ENCODE results near the gene RFX4.

The RFX4 gene

DNA sequence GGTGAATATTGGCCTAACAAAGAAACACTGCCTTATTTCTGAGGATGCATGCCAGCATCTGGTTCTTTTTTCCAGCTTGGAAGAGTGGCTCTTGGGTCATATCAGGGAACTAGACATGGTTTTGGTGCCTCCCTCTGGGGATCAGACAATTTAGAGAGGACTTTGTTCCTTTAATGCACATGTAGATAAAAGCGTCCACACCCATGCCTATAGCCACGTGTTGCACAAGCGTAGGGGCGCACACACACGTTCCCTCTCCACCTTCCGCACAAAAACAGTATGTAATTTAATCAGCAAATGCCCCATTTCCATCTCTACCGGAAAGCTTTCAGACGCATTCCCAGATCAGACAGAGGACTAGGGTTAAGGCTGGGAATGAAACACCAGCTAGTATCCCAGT, 130.0 kb downstream of the RFX4 start:
- no peak overlapping the region for H3K4me3 ChIP-seq (ENCODE audit: low read length in 2 of 2)

GRCh38 chr12:106714926-106715325, 132.1 kb downstream of the RFX4 start:
- Histone ChIP-seq H3K9ac (ENCODE audit: low read length in 2 of 2) (no peak overlapping the region), H3K9me3 (ENCODE audit: control insufficient read depth in 2 of 2, low read length in 2 of 2) (no peaks in the 10 kb centered on the region), H3K4me3 (ENCODE audit: low read length in 2 of 2) (no peak overlapping the region), H3K36me3 (ENCODE audit: control insufficient read depth in 2 of 2, insufficient read depth in 2 of 2, low read length in 2 of 2) (no peaks in the 10 kb centered on the region), H3K27ac (ENCODE audit: low read length) (no peak overlapping the region), H3K4me1 (ENCODE audit: control insufficient read depth, insufficient read depth, low read length) (no peaks in the 10 kb centered on the region), H3K27me3 (ENCODE audit: control insufficient read depth in 1 of 2, insufficient read depth in 2 of 2, low read length in 2 of 2) (no peaks in the 10 kb centered on the region)

More for the DNA sequence above, 130.0 kb downstream of the RFX4 start:
- H3K9ac ChIP-seq (ENCODE audit: low read length in 2 of 2), result no peak overlapping the region
- H3K4me1 ChIP-seq (ENCODE audit: control insufficient read depth, insufficient read depth, low read length), result no peaks in the 10 kb centered on the region
- no peaks in the 10 kb centered on the region for H3K36me3 ChIP-seq (ENCODE audit: control insufficient read depth in 2 of 2, insufficient read depth in 2 of 2, low read length in 2 of 2)
- H3K27me3 ChIP-seq (ENCODE audit: control insufficient read depth in 1 of 2, insufficient read depth in 2 of 2, low read length in 2 of 2), result no peaks in the 10 kb centered on the region
- H3K27ac ChIP-seq (ENCODE audit: low read length), result no peak overlapping the region
- H3K9me3 ChIP-seq (ENCODE audit: control insufficient read depth in 2 of 2, low read length in 2 of 2), result no peaks in the 10 kb centered on the region

GRCh38 chr12:106715582-106715981, 132.8 kb downstream of the RFX4 start:
- Histone ChIP-seq H3K4me3 (ENCODE audit: low read length in 2 of 2) (no peak overlapping the region), H3K9me3 (ENCODE audit: control insufficient read depth in 2 of 2, low read length in 2 of 2) (no peaks in the 10 kb centered on the region), H3K9ac (ENCODE audit: low read length in 2 of 2) (no peak overlapping the region), H3K36me3 (ENCODE audit: control insufficient read depth in 2 of 2, insufficient read depth in 2 of 2, low read length in 2 of 2) (no peaks in the 10 kb centered on the region), H3K27ac (ENCODE audit: low read length) (no peak overlapping the region), H3K4me1 (ENCODE audit: control insufficient read depth, insufficient read depth, low read length) (no peaks in the 10 kb centered on the region), H3K27me3 (ENCODE audit: control insufficient read depth in 1 of 2, insufficient read depth in 2 of 2, low read length in 2 of 2) (no peaks in the 10 kb centered on the region)

- Histone ChIP-seq H3K27ac (ENCODE audit: low read length) (no peak overlapping the region), H3K9me3 (ENCODE audit: control insufficient read depth in 2 of 2, low read length in 2 of 2) (no peaks in the 10 kb centered on the region), H3K4me1 (ENCODE audit: control insufficient read depth, insufficient read depth, low read length) (no peaks in the 10 kb centered on the region), H3K27me3 (ENCODE audit: control insufficient read depth in 1 of 2, insufficient read depth in 2 of 2, low read length in 2 of 2) (no peaks in the 10 kb centered on the region), H3K9ac (ENCODE audit: low read length in 2 of 2) (no peak overlapping the region), H3K36me3 (ENCODE audit: control insufficient read depth in 2 of 2, insufficient read depth in 2 of 2, low read length in 2 of 2) (no peaks in the 10 kb centered on the region), H3K4me3 (ENCODE audit: low read length in 2 of 2) (no peak overlapping the region)
Measured at GRCh38 chr12:106717673-106718072, 134.9 kb downstream of the RFX4 start.

GRCh38 chr12:106719879-106720278, 137.1 kb downstream of the RFX4 start:
- Histone ChIP-seq H3K27me3 (ENCODE audit: control insufficient read depth in 1 of 2, insufficient read depth in 2 of 2, low read length in 2 of 2) (no peaks in the 10 kb centered on the region), H3K27ac (ENCODE audit: low read length) (no peak overlapping the region), H3K4me3 (ENCODE audit: low read length in 2 of 2) (no peak overlapping the region), H3K4me1 (ENCODE audit: control insufficient read depth, insufficient read depth, low read length) (no peaks in the 10 kb centered on the region), H3K9me3 (ENCODE audit: control insufficient read depth in 2 of 2, low read length in 2 of 2) (no peaks in the 10 kb centered on the region), H3K9ac (ENCODE audit: low read length in 2 of 2) (no peak overlapping the region), H3K36me3 (ENCODE audit: control insufficient read depth in 2 of 2, insufficient read depth in 2 of 2, low read length in 2 of 2) (no peaks in the 10 kb centered on the region)

- no peaks in the 10 kb centered on the region for H3K4me1 ChIP-seq (ENCODE audit: control insufficient read depth, insufficient read depth, low read length)
- no peaks in the 10 kb centered on the region for H3K9me3 ChIP-seq (ENCODE audit: control insufficient read depth in 2 of 2, low read length in 2 of 2)
- no peaks in the 10 kb centered on the region for H3K27me3 ChIP-seq (ENCODE audit: control insufficient read depth in 1 of 2, insufficient read depth in 2 of 2, low read length in 2 of 2)
- no peak overlapping the region for H3K4me3 ChIP-seq (ENCODE audit: low read length in 2 of 2)
- H3K27ac ChIP-seq (ENCODE audit: low read length), result no peak overlapping the region
- H3K36me3 ChIP-seq (ENCODE audit: control insufficient read depth in 2 of 2, insufficient read depth in 2 of 2, low read length in 2 of 2), result no peaks in the 10 kb centered on the region
- no peak overlapping the region for H3K9ac ChIP-seq (ENCODE audit: low read length in 2 of 2)
Measured at GRCh38 chr12:106720696-106721095, 137.9 kb downstream of the RFX4 start.

GRCh38 chr12:106721915-106722314, 139.1 kb downstream of the RFX4 start:
- no peaks in the 10 kb centered on the region for H3K4me1 ChIP-seq (ENCODE audit: control insufficient read depth, insufficient read depth, low read length)
- H3K36me3 ChIP-seq (ENCODE audit: control insufficient read depth in 2 of 2, insufficient read depth in 2 of 2, low read length in 2 of 2), result no peaks in the 10 kb centered on the region
- H3K9ac ChIP-seq (ENCODE audit: low read length in 2 of 2), result no peak overlapping the region
- no peaks in the 10 kb centered on the region for H3K9me3 ChIP-seq (ENCODE audit: control insufficient read depth in 2 of 2, low read length in 2 of 2)
- H3K4me3 ChIP-seq (ENCODE audit: low read length in 2 of 2), result no peak overlapping the region
- no peaks in the 10 kb centered on the region for H3K27me3 ChIP-seq (ENCODE audit: control insufficient read depth in 1 of 2, insufficient read depth in 2 of 2, low read length in 2 of 2)
- H3K27ac ChIP-seq (ENCODE audit: low read length), result no peak overlapping the region

DNA sequence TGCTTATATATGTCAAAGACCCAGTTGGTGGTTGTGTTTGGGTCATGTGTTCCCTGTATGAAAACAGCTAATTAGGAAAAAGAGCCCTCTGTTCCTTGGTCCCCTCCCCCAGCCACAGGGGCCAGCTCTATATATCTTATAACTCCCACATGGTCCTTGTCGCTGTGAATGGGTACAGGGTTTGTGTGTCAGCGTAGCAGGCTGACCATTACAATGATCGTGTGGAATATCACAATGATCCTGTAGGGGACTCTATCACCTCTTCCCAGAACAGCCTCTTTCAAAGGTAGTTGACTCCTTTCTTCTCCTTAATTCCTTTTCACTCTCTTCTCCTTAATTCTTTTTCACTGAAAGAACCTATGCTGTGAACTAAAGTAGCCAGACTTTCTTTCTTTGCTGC, 140.0 kb downstream of the RFX4 start:
- Histone ChIP-seq H3K9ac (ENCODE audit: low read length in 2 of 2) (no peak overlapping the region), H3K27ac (ENCODE audit: low read length) (no peak overlapping the region), H3K4me1 (ENCODE audit: control insufficient read depth, insufficient read depth, low read length) (no peaks in the 10 kb centered on the region), H3K9me3 (ENCODE audit: control insufficient read depth in 2 of 2, low read length in 2 of 2) (no peaks in the 10 kb centered on the region), H3K36me3 (ENCODE audit: control insufficient read depth in 2 of 2, insufficient read depth in 2 of 2, low read length in 2 of 2) (no peaks in the 10 kb centered on the region), H3K27me3 (ENCODE audit: control insufficient read depth in 1 of 2, insufficient read depth in 2 of 2, low read length in 2 of 2) (no peaks in the 10 kb centered on the region), H3K4me3 (ENCODE audit: low read length in 2 of 2) (no peak overlapping the region)

DNA sequence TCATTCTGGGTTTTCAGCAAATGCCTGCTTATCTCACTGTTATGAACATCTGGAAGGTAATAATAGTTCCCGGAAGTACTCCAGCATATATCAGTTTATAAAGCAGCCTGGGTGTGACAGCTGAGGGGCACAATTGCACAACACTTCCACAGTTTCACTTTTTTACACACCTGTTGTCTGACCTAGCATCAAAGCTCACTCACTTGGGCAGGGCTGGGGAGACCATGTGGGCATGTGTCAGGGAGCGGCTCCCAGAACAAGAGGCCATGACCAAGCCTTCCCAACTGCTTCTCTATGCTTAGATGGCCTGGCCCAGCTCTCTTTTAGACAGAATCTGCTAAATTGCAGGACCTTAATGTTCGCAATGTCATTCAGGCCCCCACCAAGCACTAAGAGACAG, 140.6 kb downstream of the RFX4 start:
- H3K9me3 ChIP-seq (ENCODE audit: control insufficient read depth in 2 of 2, low read length in 2 of 2), result no peaks in the 10 kb centered on the region
- no peaks in the 10 kb centered on the region for H3K4me1 ChIP-seq (ENCODE audit: control insufficient read depth, insufficient read depth, low read length)
- no peaks in the 10 kb centered on the region for H3K36me3 ChIP-seq (ENCODE audit: control insufficient read depth in 2 of 2, insufficient read depth in 2 of 2, low read length in 2 of 2)
- H3K27ac ChIP-seq (ENCODE audit: low read length), result no peak overlapping the region
- no peak overlapping the region for H3K4me3 ChIP-seq (ENCODE audit: low read length in 2 of 2)
- no peak overlapping the region for H3K9ac ChIP-seq (ENCODE audit: low read length in 2 of 2)
- H3K27me3 ChIP-seq (ENCODE audit: control insufficient read depth in 1 of 2, insufficient read depth in 2 of 2, low read length in 2 of 2), result no peaks in the 10 kb centered on the region

GRCh38 chr12:106724116-106724515, 141.3 kb downstream of the RFX4 start:
- H3K4me3 ChIP-seq (ENCODE audit: low read length in 2 of 2), result no peak overlapping the region

DNA sequence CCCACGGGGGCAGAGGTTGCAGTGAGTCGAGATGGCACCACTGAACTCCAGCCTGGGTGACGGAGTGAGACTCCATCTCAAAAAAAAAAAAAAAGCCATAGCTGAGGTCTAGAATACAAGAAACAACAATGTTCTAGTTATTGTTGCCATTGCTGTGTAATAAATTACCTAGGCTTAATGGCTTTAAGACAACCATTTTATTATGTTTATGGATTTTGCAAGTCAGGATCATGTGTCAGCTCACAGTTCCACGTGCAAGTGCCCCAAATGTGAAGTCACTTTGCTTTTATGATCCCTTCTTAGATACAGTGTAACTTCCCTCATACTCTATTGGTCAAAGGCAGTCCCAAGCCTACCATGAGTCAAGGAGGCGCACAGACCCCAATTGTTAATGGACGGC, 142.1 kb downstream of the RFX4 start:
- Histone ChIP-seq H3K4me1 (ENCODE audit: control insufficient read depth, insufficient read depth, low read length) (no peaks in the 10 kb centered on the region), H3K27me3 (ENCODE audit: control insufficient read depth in 1 of 2, insufficient read depth in 2 of 2, low read length in 2 of 2) (no peaks in the 10 kb centered on the region), H3K9me3 (ENCODE audit: control insufficient read depth in 2 of 2, low read length in 2 of 2) (no peaks in the 10 kb centered on the region), H3K4me3 (ENCODE audit: low read length in 2 of 2) (no peak overlapping the region), H3K9ac (ENCODE audit: low read length in 2 of 2) (no peak overlapping the region), H3K36me3 (ENCODE audit: control insufficient read depth in 2 of 2, insufficient read depth in 2 of 2, low read length in 2 of 2) (no peaks in the 10 kb centered on the region), H3K27ac (ENCODE audit: low read length) (no peak overlapping the region)

More at GRCh38 chr12:106724116-106724515, 141.3 kb downstream of the RFX4 start:
- no peaks in the 10 kb centered on the region for H3K36me3 ChIP-seq (ENCODE audit: control insufficient read depth in 2 of 2, insufficient read depth in 2 of 2, low read length in 2 of 2)
- H3K27me3 ChIP-seq (ENCODE audit: control insufficient read depth in 1 of 2, insufficient read depth in 2 of 2, low read length in 2 of 2), result no peaks in the 10 kb centered on the region
- no peaks in the 10 kb centered on the region for H3K4me1 ChIP-seq (ENCODE audit: control insufficient read depth, insufficient read depth, low read length)
- H3K9me3 ChIP-seq (ENCODE audit: control insufficient read depth in 2 of 2, low read length in 2 of 2), result no peaks in the 10 kb centered on the region
- H3K9ac ChIP-seq (ENCODE audit: low read length in 2 of 2), result no peak overlapping the region
- H3K27ac ChIP-seq (ENCODE audit: low read length), result no peak overlapping the region
